H1 (cell line): ENCODE data around the gene SHANK2. TPM values are rescaled to one million over a fixed set of nuclear protein-coding genes. Genes with fewer than 3 reads are reported as not detected.

Experiments used
- CREB1 ChIP-seq: IDR thresholded peaks from 2 replicates; pipeline ENCODE4 v1.6.1; 2012; ENCODE audit warnings: inconsistent platforms
- EGR1 ChIP-seq: IDR thresholded peaks from 2 replicates; pipeline ENCODE4 v1.6.1; 2011; ENCODE audit warnings: low read depth, low read length, borderline replicate concordance
- polyA plus RNA-seq, 7 experiments: library from polyadenylated mRNA; depleted of rRNA in 3 of 7; stranded (reverse) in 5 of 7; unstranded in 2 of 7; fragments of >200 nt in 5 of 7; fragments of 200-250 nt in 2 of 7; gene quantifications; 1 replicate in 5 of 7; 2 replicates in 1 of 7; 4 replicates in 1 of 7; pipeline versions ENCODE4 v1.2.1 to v1.2.3, GENCODE V29; 2011 to 2013; ENCODE audit warnings: missing spikeins in 2 of 7, mixed read lengths in 2 of 7
- total RNA-seq: library from RNA; stranded (reverse); fragmentation: NEBNext Ultra II Directional; extraction: Animal tissue kit (Norgen Biotek cat#: 25700); gene quantifications from 2 replicates; pipeline ENCODE4 v1.2.1, GENCODE V29; 2021

The SHANK2 gene
- total and polyA plus RNA-seq, 2 of the 8 experiments (the other 6 are each of a cell fraction or from before 2014, with no cell fraction given), result 10.1 to 54.2 TPM

DNA sequence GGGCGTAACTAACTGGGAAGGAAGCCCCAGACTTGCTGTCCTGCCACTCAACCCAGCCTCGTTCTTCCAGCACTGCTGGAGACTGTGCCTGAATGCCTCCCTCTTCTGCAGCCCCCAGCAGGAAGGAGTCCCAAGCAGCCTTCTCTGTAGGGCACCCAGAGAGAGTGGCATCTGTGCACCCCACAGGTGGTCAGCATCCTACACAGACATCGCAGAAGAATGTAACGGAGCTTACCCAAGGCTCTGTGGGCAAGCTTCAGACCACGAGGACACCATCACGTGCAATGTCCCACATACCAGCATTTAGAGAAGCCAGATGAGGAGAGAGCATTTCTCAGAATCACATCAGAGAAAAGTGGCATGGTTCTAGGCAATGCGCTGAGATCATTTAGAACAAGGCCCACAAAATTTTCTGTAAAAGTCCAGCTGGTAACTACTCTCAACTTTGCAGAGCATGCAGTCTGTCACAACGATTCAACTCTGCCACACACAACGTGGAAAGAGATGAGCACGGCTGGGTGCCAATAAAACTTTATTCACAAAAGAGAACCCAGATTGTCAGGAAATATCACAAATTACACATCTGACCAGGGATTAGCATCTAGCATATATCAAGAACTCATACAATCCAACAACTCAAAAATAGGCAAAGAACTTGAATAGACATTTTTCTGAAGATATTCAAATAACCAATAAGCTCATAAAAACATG lies 33.4 kb downstream of the SHANK2 start (continued):
- no peak for TF ChIP-seq CREB1
- TF ChIP-seq EGR1, result no peak
